Measurements from ENCODE around the gene SLC4A8.

Gene SLC4A8

DNA sequence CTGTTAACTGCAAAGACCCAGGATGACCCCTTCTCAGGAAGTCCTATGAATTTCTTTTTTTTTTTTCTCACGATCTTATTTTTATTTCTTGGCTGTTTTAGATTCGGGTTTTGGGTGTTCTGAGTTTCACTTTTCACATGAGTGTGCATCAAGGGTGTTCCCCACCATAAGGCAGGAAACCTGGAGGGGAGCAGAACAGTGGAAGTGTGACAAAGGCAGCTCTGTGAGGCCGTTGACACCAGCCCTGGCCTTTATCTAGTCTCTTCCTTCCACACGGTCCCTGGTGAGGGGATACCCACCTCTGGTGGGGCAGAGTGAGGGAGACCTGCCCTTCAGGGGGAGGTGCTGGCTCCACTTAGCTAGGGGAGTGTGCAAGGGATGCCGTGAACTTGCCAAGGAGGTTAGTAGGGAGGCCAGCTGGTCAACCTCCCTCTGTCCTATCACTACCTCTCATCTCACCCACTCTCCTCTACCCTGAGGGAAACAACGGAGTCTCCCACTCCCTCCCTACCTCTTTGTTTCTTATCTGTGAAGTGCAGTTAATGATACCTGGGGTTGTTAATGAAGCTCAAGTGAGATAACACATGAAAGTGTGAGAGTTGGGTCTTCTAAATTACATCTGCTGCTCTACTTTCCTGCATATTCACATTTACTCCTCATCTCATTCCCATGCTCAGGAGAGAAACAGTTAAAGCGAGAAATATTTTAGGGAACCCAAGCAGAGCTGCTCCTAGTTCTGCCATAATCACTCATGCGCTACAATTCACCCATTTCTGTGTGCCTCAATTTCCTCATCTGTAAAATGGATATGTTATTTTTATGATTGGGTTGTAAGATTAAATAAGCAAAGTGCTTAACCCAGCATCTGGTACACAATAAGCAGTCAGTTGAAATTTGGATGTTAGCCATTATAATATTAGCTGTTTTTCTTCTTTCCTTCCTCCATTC, 29.1 kb upstream of the SLC4A8 start:
- TF ChIP-seq, protein P1, sequence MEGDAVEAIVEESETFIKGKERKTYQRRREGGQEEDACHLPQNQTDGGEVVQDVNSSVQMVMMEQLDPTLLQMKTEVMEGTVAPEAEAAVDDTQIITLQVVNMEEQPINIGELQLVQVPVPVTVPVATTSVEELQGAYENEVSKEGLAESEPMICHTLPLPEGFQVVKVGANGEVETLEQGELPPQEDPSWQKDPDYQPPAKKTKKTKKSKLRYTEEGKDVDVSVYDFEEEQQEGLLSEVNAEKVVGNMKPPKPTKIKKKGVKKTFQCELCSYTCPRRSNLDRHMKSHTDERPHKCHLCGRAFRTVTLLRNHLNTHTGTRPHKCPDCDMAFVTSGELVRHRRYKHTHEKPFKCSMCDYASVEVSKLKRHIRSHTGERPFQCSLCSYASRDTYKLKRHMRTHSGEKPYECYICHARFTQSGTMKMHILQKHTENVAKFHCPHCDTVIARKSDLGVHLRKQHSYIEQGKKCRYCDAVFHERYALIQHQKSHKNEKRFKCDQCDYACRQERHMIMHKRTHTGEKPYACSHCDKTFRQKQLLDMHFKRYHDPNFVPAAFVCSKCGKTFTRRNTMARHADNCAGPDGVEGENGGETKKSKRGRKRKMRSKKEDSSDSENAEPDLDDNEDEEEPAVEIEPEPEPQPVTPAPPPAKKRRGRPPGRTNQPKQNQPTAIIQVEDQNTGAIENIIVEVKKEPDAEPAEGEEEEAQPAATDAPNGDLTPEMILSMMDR (IDR thresholded peaks at IDR 0.05; ENCODE audit: insufficient read depth, low read depth, low read length, missing control alignments) = no peak
- H3K4me3 ChIP-seq (ENCODE audit: low read depth, low read length) = peak overlapping the region; percentile 86
- peak; percentile 87 for DNase-seq (ENCODE audit: low read depth)

DNA sequence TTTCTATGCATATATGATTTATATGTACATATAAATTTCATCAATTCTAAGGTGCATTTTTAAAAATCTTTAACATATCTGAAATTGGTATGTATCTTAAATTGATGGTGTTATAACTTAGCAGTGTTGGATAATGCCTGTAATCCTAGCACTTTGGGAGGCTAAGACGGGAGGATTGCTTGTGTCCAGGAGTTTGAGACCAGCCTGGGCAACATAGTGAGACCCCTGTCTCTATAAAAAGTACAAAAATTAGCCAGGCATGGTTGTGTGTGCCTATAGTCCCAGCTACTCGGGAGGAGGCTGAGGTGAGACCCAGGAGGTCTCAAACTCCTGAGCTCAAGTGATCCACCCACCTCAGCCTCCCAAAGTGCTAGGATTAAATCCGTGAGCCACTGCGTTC, 27.0 kb upstream of the SLC4A8 start:
- no peak for DNase-seq (ENCODE audit: low read depth)
- TF ChIP-seq, protein P1 (IDR thresholded peaks at IDR 0.05; ENCODE audit: insufficient read depth, low read depth, low read length, missing control alignments) = no peak
- H3K4me3 ChIP-seq (ENCODE audit: low read depth, low read length) = no peak overlapping the region

DNA sequence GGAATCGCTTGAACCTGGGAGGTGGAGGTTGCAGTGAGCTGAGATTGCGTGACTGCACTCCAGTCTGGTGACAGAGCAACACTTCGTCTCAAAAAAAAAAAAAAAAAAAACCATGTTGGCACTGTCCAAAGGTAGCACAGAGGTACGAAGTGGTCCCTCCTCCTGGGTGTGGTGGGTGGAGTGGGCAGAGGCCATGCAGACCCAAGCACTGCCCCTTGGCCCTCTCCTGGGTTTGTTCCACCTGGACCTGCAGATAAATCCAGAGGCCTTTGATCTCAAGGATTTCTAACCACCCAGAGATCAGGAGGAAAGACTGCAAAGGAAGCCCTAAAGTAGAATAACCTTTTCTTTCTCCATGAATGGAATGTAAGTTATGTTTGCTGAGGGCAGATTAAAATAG, 24.7 kb upstream of the SLC4A8 start:
- no peak for DNase-seq (ENCODE audit: low read depth)
- TF ChIP-seq, protein P1 (IDR thresholded peaks at IDR 0.05; ENCODE audit: insufficient read depth, low read depth, low read length, missing control alignments) = no peak
- no peak overlapping the region for H3K4me3 ChIP-seq (ENCODE audit: low read depth, low read length)

DNA sequence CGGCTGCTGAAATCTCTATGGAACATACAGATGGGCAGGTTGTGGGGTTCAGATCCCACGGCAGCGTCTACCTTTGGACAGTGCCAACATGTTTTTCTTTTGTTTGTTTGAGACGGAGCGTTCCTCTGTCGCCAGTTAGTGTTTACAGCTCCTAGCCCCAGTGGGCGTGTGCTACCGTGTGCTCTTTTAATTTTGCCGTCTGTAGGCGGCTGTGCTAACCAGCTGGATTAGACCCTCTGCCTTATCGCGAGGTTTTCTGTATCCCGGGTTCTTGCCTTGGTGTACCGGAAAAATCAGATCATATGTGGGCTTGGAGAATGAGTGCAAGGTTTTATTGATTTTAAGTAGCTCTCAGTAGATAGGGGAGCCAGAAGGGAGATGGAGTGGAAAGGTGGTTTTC, 23.6 kb upstream of the SLC4A8 start:
- DNase-seq (ENCODE audit: low read depth) = no peak
- TF ChIP-seq, protein P1 (IDR thresholded peaks at IDR 0.05; ENCODE audit: insufficient read depth, low read depth, low read length, missing control alignments) = no peak
- no peak overlapping the region for H3K4me3 ChIP-seq (ENCODE audit: low read depth, low read length)

DNA sequence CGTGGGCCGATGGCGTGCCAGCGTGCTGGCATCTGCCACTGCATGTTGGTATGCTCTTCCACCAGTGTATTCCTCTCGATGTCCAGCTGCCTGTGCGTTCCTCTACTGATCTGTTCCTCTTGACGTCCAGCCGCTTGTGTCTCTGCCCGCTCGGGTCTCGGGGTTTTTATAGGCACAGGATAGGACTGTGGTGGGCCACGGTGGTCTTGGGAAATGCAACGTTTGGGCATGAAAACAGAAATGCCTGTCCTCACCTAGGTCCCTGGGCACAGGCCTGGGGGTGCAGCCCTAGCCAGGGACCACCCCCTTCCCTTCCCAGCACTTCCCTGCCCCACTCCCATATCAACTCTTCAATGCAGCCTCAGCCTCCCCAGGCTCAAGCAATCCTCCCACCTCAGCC, 23.1 kb upstream of the SLC4A8 start:
- TF ChIP-seq, protein P1 (IDR thresholded peaks at IDR 0.05; ENCODE audit: insufficient read depth, low read depth, low read length, missing control alignments) = no peak
- H3K4me3 ChIP-seq (ENCODE audit: low read depth, low read length) = no peak overlapping the region
- DNase-seq (ENCODE audit: low read depth) = no peak

DNA sequence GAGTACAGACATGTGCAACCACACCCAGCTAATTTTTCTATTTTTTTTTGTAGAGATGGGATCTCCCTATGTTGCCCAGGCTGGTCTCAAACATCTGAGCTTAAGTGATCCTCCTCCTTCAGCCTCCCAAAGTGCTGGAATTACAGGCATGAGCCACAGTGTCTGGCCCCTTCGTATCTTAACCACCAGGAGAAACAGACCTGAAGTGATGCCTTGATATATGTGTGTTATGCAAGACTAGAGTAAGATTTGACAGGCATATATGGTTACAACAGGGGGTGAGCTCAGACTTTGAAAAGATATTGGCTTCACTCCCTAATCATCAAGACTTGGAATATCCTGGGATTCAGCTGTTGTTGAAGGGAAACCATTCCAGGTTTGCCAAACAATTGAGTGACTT, 22.7 kb upstream of the SLC4A8 start:
- TF ChIP-seq, protein P1 (IDR thresholded peaks at IDR 0.05; ENCODE audit: insufficient read depth, low read depth, low read length, missing control alignments) = no peak
- DNase-seq (ENCODE audit: low read depth) = no peak
- H3K4me3 ChIP-seq (ENCODE audit: low read depth, low read length) = no peak overlapping the region
